HL-60 (cell line): ENCODE data around the gene PXMP4.

Experiments used
- DNase-seq, 2 experiments: peaks; one replicate each; pipeline ENCODE4 v3.0.0-alpha.2; 2010 to 2020; ENCODE audit warnings: low read depth in 1 of 2, low spot score in 1 of 2
- H3K27ac ChIP-seq: fragments of 250-450 bp; sonication (Bioruptor Pico); replicated peaks from 2 replicates; pipeline ENCODE4 v1.5.1; 2020; ENCODE audit warnings: mild to moderate bottlenecking, moderate library complexity
- H3K27me3 ChIP-seq: fragments of 250-450 bp; sonication (Bioruptor Pico); 2 replicates; pipeline ENCODE4 v1.5.1; 2021; ENCODE audit warnings: mild to moderate bottlenecking, moderate library complexity; ENCODE audit not compliant: insufficient read depth, poor library complexity, severe bottlenecking
- H3K4me3 ChIP-seq: replicated peaks from 2 replicates; pipeline ENCODE4 v1.5.1; 2011; ENCODE audit warnings: mild to moderate bottlenecking, control low read depth, low read length; ENCODE audit not compliant: insufficient read depth
- GABPA ChIP-seq: IDR thresholded peaks from 2 replicates; pipeline ENCODE4 v1.6.1; 2012; ENCODE audit warnings: low read depth
- POLR2AphosphoS5 ChIP-seq: IDR thresholded peaks from 2 replicates; pipeline ENCODE4 v1.6.1; 2012; ENCODE audit warnings: low read depth
- SPI1 ChIP-seq: IDR thresholded peaks from 2 replicates; pipeline ENCODE4 v1.6.1; 2012; ENCODE audit warnings: low read depth, mild to moderate bottlenecking, borderline replicate concordance
- TF ChIP-seq, protein P1 (sequence below): IDR thresholded peaks from 2 replicates; pipeline ENCODE4 v1.6.1; 2012; ENCODE audit warnings: low read depth; ENCODE audit not compliant: insufficient replicate concordance
- TF ChIP-seq, protein P2 (sequence below): IDR thresholded peaks from one replicate; pipeline ENCODE4 v1.5.1; 2011; ENCODE audit warnings: low read length, control low read depth, inconsistent platforms; ENCODE audit not compliant: insufficient read depth

The PXMP4 gene

DNA sequence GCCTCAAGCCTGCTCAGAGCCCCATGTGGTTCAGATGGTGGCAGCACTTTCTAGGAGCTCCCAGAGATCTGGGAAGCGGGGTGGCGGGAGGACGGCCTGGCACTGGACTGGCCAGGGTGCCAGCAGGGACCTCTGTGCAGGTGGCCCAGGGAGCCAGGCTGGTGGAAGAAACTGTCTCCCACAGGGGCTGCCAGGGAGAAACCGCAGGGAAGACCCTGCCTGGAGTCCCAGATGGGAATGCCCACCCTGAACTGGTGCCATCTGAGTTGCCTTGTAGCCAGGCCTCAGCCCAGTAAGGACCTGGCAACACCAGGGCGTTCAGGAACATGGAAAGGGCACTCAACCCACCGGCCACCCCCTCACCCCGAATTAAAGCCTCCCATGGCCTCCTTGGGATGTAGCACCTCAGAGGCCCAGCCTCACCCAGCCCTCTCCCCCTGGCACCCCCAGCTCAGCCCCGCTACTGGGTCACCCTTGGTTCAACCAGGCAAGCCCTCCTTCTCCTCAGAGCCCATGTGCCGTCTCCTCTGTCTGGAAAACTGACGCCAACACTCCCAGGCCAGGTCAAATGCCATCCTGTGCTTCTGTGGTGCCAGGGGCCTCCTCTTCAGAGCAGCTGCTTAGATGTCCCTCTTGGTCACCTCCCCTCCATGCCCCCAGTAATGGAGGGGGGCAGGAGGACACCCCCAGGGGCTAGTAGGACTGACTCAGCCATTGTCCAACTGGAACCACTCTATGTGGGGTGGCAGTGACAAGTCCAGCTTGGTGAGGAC lies 63.9 kb downstream of the PXMP4 start:
- no peak for DNase-seq
- Histone ChIP-seq H3K27ac (no peak overlapping the region), H3K27me3 (no peaks in the 10 kb centered on the region), H3K4me3 (no peak overlapping the region)
- TF ChIP-seq GABPA (no peak), SPI1 (no peak), POLR2AphosphoS5 (no peak)
- TF ChIP-seq, protein P1, sequence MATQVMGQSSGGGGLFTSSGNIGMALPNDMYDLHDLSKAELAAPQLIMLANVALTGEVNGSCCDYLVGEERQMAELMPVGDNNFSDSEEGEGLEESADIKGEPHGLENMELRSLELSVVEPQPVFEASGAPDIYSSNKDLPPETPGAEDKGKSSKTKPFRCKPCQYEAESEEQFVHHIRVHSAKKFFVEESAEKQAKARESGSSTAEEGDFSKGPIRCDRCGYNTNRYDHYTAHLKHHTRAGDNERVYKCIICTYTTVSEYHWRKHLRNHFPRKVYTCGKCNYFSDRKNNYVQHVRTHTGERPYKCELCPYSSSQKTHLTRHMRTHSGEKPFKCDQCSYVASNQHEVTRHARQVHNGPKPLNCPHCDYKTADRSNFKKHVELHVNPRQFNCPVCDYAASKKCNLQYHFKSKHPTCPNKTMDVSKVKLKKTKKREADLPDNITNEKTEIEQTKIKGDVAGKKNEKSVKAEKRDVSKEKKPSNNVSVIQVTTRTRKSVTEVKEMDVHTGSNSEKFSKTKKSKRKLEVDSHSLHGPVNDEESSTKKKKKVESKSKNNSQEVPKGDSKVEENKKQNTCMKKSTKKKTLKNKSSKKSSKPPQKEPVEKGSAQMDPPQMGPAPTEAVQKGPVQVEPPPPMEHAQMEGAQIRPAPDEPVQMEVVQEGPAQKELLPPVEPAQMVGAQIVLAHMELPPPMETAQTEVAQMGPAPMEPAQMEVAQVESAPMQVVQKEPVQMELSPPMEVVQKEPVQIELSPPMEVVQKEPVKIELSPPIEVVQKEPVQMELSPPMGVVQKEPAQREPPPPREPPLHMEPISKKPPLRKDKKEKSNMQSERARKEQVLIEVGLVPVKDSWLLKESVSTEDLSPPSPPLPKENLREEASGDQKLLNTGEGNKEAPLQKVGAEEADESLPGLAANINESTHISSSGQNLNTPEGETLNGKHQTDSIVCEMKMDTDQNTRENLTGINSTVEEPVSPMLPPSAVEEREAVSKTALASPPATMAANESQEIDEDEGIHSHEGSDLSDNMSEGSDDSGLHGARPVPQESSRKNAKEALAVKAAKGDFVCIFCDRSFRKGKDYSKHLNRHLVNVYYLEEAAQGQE: no peak
- TF ChIP-seq, protein P2, sequence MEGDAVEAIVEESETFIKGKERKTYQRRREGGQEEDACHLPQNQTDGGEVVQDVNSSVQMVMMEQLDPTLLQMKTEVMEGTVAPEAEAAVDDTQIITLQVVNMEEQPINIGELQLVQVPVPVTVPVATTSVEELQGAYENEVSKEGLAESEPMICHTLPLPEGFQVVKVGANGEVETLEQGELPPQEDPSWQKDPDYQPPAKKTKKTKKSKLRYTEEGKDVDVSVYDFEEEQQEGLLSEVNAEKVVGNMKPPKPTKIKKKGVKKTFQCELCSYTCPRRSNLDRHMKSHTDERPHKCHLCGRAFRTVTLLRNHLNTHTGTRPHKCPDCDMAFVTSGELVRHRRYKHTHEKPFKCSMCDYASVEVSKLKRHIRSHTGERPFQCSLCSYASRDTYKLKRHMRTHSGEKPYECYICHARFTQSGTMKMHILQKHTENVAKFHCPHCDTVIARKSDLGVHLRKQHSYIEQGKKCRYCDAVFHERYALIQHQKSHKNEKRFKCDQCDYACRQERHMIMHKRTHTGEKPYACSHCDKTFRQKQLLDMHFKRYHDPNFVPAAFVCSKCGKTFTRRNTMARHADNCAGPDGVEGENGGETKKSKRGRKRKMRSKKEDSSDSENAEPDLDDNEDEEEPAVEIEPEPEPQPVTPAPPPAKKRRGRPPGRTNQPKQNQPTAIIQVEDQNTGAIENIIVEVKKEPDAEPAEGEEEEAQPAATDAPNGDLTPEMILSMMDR: no peak

DNA sequence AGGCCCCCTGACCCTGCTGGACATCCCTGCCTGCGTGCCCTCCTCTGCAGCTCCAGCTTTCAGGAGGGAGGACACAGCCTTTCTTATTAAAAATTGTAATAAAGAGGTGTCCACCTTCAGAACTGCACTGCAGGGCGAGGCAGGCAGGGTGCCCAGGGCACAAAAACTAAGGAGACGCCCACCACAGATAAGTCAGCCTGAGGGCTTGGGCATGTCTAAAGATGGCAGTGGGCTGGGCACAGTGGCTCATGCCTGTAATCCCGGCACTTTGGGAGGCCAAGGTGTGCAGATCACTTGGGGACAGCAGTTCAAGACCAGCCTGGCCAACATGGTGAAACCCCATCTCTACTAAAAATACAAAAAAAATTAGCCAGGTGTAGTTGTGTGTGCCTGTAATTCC lies 64.9 kb downstream of the PXMP4 start:
- TF ChIP-seq, protein P1: no peak
- TF ChIP-seq, protein P2: no peak
- TF ChIP-seq SPI1 (no peak), POLR2AphosphoS5 (no peak)
- Histone ChIP-seq H3K27ac (no peak overlapping the region), H3K4me3 (no peak overlapping the region)

DNA sequence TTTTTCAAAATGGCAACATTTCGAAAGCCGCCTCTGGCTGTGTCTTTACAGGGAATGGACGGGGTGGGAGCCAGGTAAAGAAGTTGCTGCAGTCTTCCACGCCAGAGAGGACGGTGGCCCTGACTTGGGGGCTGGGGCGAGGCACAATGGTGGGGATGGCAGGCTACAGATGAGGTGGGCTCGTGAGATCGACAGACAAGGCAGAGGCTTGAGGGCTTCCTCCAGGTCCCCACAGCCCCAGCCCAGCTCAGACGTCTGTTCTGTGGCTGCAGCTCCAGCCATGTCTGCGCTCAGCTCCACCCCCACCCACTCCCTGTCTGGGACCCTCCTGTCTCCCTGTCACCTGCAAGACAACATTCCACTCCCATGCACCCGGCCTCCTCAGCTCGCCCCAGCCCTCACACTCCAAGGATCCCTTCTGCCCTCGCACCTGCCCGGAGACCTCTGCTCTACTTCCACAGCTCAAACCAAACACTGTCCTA lies 65.4 kb downstream of the PXMP4 start:
- Histone ChIP-seq H3K4me3 (no peak overlapping the region), H3K27me3 (no peaks in the 10 kb centered on the region), H3K27ac (no peak overlapping the region)
- TF ChIP-seq GABPA (no peak), SPI1 (no peak), POLR2AphosphoS5 (no peak)
- TF ChIP-seq, protein P2: no peak
- TF ChIP-seq, protein P1: no peak
- no peak for DNase-seq

More for the DNA sequence above, 64.9 kb downstream of the PXMP4 start:
- no peaks in the 10 kb centered on the region for H3K27me3 ChIP-seq
- DNase-seq: no peak
